HEK293 (cell line): ENCODE measurements around the gene MTR.

Experiments used
- CTCF ChIA-PET: fragments of 350-600 bp; formaldehyde crosslinking; extraction: SDS; loops from one replicate; lab custom pipeline; 2021; ENCODE audit warnings: antibody characterized with exemption; lab: Yijun Ruan, JAX
- POLR2A ChIA-PET: fragments of 300-600 bp; formaldehyde crosslinking; extraction: SDS; loops from one replicate; lab custom pipeline; 2020; ENCODE audit warnings: antibody characterized with exemption, inconsistent platforms; lab: Yijun Ruan, JAX
- H3K27ac ChIP-seq: fragments of 200-500 bp; sonication (Bioruptor generic); 2 replicates; pipeline ENCODE4 v1.5.1; 2014; ENCODE audit warnings: low read depth, low read length, control low read depth, inconsistent platforms; ENCODE audit errors: extremely low read depth
- H3K36me3 ChIP-seq, 2 experiments: fragments of 200-500 bp in 1 of 2; sonication (Bioruptor generic) in 1 of 2; 1 replicate in 1 of 2; 2 replicates in 1 of 2; pipeline ENCODE4 v1.5.1; 2014 to 2017; ENCODE audit warnings: inconsistent platforms in 2 of 2, low read length in 2 of 2; ENCODE audit not compliant: control insufficient read depth in 2 of 2, insufficient read depth in 1 of 2
- H3K4me1 ChIP-seq: fragments of 200-500 bp; sonication (Bioruptor generic); 2 replicates; pipeline ENCODE4 v1.5.1; 2014; ENCODE audit warnings: mild to moderate bottlenecking, low read length, inconsistent platforms; ENCODE audit not compliant: control insufficient read depth, insufficient read depth
- H3K4me3 ChIP-seq: 2 replicates; pipeline ENCODE4 v1.5.1; 2011; ENCODE audit warnings: low read depth, mild to moderate bottlenecking, control low read depth, low read length, moderate library complexity
- H3K9me3 ChIP-seq: fragments of 200-500 bp; sonication (Bioruptor generic); 2 replicates; pipeline ENCODE4 v1.5.1; 2014; ENCODE audit warnings: low read depth, low read length, inconsistent platforms; ENCODE audit not compliant: control insufficient read depth, insufficient read depth
- BCL11A ChIP-seq: fragments of 450-650 bp; formaldehyde crosslinking; IDR thresholded peaks from 2 replicates; pipeline ENCODE4 v1.5.1; 2016; ENCODE audit warnings: low read depth, missing biosample characterization, missing genetic modification characterization
- HOXA7 ChIP-seq: sonication (generic); formaldehyde crosslinking; IDR thresholded peaks from 2 replicates; pipeline ENCODE4 v1.8.1; 2022; ENCODE audit warnings: missing genetic modification reagents, borderline replicate concordance
- HOXC10 ChIP-seq: sonication (generic); formaldehyde crosslinking; IDR thresholded peaks from 2 replicates; pipeline ENCODE4 v1.8.1; 2023; ENCODE audit warnings: mild to moderate bottlenecking, missing genetic modification reagents
- MZF1 ChIP-seq: fragments of 450-650 bp; formaldehyde crosslinking; IDR thresholded peaks from 2 replicates; pipeline ENCODE4 v1.5.1; 2017; ENCODE audit warnings: missing biosample characterization, missing genetic modification characterization, borderline replicate concordance
- OSR2 ChIP-seq: fragments of 450-650 bp; formaldehyde crosslinking; IDR thresholded peaks from 2 replicates; pipeline ENCODE4 v1.5.1; 2016; ENCODE audit warnings: missing biosample characterization, missing genetic modification characterization
- YY2 ChIP-seq: fragments of 450-650 bp; formaldehyde crosslinking; IDR thresholded peaks from 2 replicates; pipeline ENCODE4 v1.5.1; 2016; ENCODE audit warnings: missing biosample characterization, missing genetic modification characterization
- ZBTB21 ChIP-seq: fragments of 450-650 bp; formaldehyde crosslinking; IDR thresholded peaks from 2 replicates; pipeline ENCODE4 v1.5.1; 2017; ENCODE audit warnings: missing biosample characterization, missing genetic modification characterization
- ZNF114 ChIP-seq: fragments of 450-650 bp; formaldehyde crosslinking; IDR thresholded peaks from 2 replicates; pipeline ENCODE4 v1.5.0; 2017; ENCODE audit warnings: missing biosample characterization, missing genetic modification characterization
- ZNF121 ChIP-seq: fragments of 450-650 bp; formaldehyde crosslinking; IDR thresholded peaks from 2 replicates; pipeline ENCODE4 v1.5.1; 2016; ENCODE audit warnings: missing biosample characterization, missing genetic modification characterization
- ZNF16 ChIP-seq: fragments of 450-650 bp; formaldehyde crosslinking; IDR thresholded peaks from 2 replicates; pipeline ENCODE4 v1.5.1; 2016; ENCODE audit warnings: low read depth, missing biosample characterization, missing genetic modification characterization
- ZNF292 ChIP-seq: fragments of 450-650 bp; formaldehyde crosslinking; IDR thresholded peaks from 2 replicates; pipeline ENCODE4 v1.5.1; 2016; ENCODE audit warnings: low read depth, missing biosample characterization, missing genetic modification characterization, borderline replicate concordance
- ZNF324 ChIP-seq: fragments of 450-650 bp; formaldehyde crosslinking; IDR thresholded peaks from 2 replicates; pipeline ENCODE4 v1.5.1; 2016; ENCODE audit warnings: missing biosample characterization, missing genetic modification characterization
- ZNF501 ChIP-seq: fragments of 450-650 bp; formaldehyde crosslinking; IDR thresholded peaks from 2 replicates; pipeline ENCODE4 v1.5.1; 2016; ENCODE audit warnings: missing biosample characterization, missing genetic modification characterization
- ZNF510 ChIP-seq: fragments of 450-650 bp; formaldehyde crosslinking; IDR thresholded peaks from 2 replicates; pipeline ENCODE4 v1.5.1; 2018; ENCODE audit warnings: mild to moderate bottlenecking, missing genetic modification characterization, missing biosample characterization; ENCODE audit not compliant: insufficient replicate concordance
- ZNF549 ChIP-seq: fragments of 450-650 bp; IDR thresholded peaks from 2 replicates; pipeline ENCODE4 v1.5.1; 2018; ENCODE audit warnings: missing biosample characterization, missing genetic modification characterization, mild to moderate bottlenecking, inconsistent platforms, moderate library complexity
- ZNF561 ChIP-seq: fragments of 450-650 bp; IDR thresholded peaks from 2 replicates; pipeline ENCODE4 v1.5.1; 2018; ENCODE audit warnings: missing biosample characterization, missing genetic modification characterization, borderline replicate concordance
- ZNF600 ChIP-seq: fragments of 450-650 bp; formaldehyde crosslinking; IDR thresholded peaks from 2 replicates; pipeline ENCODE4 v1.5.1; 2016; ENCODE audit warnings: missing biosample characterization, missing genetic modification characterization
- ZNF791 ChIP-seq: fragments of 450-650 bp; formaldehyde crosslinking; IDR thresholded peaks from 2 replicates; pipeline ENCODE4 v1.5.1; 2016; ENCODE audit warnings: missing biosample characterization, missing genetic modification characterization
- ZNF792 ChIP-seq: fragments of 450-650 bp; formaldehyde crosslinking; IDR thresholded peaks from 2 replicates; pipeline ENCODE4 v1.5.1; 2016; ENCODE audit warnings: missing biosample characterization, missing genetic modification characterization
- ZNF830 ChIP-seq: fragments of 450-650 bp; IDR thresholded peaks from 2 replicates; pipeline ENCODE4 v1.5.0; 2018; ENCODE audit warnings: missing biosample characterization, missing genetic modification characterization, low read depth, mild to moderate bottlenecking, moderate library complexity
- ZNF843 ChIP-seq: fragments of 450-650 bp; formaldehyde crosslinking; IDR thresholded peaks from 2 replicates; pipeline ENCODE4 v1.5.1; 2016; ENCODE audit warnings: missing biosample characterization, missing genetic modification characterization
- TF ChIP-seq, protein P1 (sequence below): fragments of 450-650 bp; formaldehyde crosslinking; IDR thresholded peaks from 2 replicates; pipeline ENCODE4 v1.5.1; 2016; ENCODE audit warnings: missing biosample characterization, missing genetic modification characterization
- TF ChIP-seq, protein P2 (sequence below): fragments of 450-650 bp; formaldehyde crosslinking; optimal IDR thresholded peaks from 2 replicates; pipeline ENCODE3; 2016; ENCODE audit warnings: missing biosample characterization, mild to moderate bottlenecking, missing genetic modification characterization
- TF ChIP-seq, protein P3 (sequence below): fragments of 450-650 bp; formaldehyde crosslinking; IDR thresholded peaks from 2 replicates; pipeline ENCODE4 v1.5.1; 2016; ENCODE audit warnings: missing biosample characterization, missing genetic modification characterization, borderline replicate concordance

The MTR gene

DNA sequence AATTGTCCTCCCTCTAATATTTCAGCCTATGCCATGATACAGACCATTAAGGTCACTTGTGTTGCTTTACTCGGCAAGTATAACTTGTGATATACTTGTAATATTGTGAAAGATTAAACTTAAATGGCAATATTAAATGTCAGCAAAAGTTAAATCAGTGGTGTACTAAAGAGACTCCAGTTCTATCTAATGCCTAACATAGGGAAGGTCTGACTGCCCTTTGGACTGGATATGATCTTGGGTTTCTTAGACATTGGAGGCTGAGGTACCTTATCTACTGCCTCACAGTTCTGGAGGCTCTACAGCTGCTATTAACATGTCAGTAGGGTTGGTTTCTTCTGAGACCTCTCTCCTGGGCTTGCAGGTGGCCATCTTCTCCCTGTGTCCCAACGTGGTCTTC lies 119.3 kb downstream of the MTR start (continued):
- TF ChIP-seq ZNF792 (no peak), ZNF324 (no peak), ZNF292 (tag by site-specific recombination) (no peak), BCL11A (tag by site-specific recombination) (no peak), ZNF600 (tag by site-specific recombination) (no peak), ZNF830 (tag by site-specific recombination) (no peak), ZNF114 (tag by site-specific recombination) (no peak)
- TF ChIP-seq, protein P1, sequence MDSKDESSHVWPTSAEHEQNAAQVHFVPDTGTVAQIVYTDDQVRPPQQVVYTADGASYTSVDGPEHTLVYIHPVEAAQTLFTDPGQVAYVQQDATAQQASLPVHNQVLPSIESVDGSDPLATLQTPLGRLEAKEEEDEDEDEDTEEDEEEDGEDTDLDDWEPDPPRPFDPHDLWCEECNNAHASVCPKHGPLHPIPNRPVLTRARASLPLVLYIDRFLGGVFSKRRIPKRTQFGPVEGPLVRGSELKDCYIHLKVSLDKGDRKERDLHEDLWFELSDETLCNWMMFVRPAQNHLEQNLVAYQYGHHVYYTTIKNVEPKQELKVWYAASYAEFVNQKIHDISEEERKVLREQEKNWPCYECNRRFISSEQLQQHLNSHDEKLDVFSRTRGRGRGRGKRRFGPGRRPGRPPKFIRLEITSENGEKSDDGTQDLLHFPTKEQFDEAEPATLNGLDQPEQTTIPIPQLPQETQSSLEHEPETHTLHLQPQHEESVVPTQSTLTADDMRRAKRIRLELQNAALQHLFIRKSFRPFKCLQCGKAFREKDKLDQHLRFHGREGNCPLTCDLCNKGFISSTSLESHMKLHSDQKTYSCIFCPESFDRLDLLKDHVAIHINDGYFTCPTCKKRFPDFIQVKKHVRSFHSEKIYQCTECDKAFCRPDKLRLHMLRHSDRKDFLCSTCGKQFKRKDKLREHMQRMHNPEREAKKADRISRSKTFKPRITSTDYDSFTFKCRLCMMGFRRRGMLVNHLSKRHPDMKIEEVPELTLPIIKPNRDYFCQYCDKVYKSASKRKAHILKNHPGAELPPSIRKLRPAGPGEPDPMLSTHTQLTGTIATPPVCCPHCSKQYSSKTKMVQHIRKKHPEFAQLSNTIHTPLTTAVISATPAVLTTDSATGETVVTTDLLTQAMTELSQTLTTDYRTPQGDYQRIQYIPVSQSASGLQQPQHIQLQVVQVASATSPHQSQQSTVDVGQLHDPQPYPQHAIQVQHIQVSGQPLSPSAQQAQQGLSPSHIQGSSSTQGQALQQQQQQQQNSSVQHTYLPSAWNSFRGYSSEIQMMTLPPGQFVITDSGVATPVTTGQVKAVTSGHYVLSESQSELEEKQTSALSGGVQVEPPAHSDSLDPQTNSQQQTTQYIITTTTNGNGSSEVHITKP (tag by site-specific recombination) = no peak

DNA sequence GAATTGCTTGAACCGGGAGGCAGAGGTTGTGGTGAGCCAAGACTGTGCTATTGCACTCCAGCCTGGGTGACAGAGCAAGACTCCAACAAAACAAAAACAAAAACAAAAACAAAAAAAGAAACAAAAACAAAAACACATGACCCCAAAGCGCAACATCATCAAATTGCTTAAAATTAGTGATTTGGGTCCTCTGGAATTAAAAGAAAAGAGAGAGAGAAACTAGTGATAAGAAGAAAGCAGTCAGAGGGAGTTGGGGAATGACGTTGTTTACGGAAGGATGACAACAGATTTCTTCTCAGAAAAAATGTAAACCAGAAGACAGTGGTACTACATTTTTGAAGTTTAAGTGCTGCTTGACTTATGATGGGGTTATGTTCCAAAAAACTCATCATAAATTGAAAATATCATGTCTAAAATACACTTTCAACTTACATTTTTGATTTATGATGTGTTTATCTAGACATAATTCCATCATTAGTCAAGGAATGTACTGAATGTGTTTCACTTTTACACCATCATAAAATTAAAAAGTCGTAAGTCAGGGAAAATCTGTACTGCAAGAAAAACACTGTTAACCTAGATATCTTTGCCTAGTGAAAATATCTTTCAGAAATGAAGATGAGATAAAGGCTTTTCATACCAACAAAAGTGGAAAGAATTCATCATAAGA lies 121.2 kb downstream of the MTR start:
- H3K4me1 ChIP-seq = no peaks in the 10 kb centered on the region
- no peak overlapping the region for H3K4me3 ChIP-seq
- no peaks in the 10 kb centered on the region for H3K36me3 ChIP-seq
- ChIA-PET POLR2A (no interaction called here), CTCF (interaction anchor here (0.6 kb wide), 1 partner anchor 300 kb away, joined by 4 read pairs; no protein-coding TSS in a partner anchor)
- no peak for TF ChIP-seq HOXA7 (CRISPR knock-in tag)
- TF ChIP-seq YY2 (tag by site-specific recombination) = no peak
- no peak for TF ChIP-seq ZNF510
- no peak for TF ChIP-seq ZNF843
- no peak for TF ChIP-seq ZNF791
- TF ChIP-seq, protein P2, sequence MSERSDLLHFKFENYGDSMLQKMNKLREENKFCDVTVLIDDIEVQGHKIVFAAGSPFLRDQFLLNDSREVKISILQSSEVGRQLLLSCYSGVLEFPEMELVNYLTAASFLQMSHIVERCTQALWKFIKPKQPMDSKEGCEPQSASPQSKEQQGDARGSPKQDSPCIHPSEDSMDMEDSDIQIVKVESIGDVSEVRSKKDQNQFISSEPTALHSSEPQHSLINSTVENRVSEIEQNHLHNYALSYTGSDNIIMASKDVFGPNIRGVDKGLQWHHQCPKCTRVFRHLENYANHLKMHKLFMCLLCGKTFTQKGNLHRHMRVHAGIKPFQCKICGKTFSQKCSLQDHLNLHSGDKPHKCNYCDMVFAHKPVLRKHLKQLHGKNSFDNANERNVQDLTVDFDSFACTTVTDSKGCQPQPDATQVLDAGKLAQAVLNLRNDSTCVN (tag by site-specific recombination) = no peak
- no peak for TF ChIP-seq MZF1
- TF ChIP-seq HOXC10 (CRISPR knock-in tag) = no peak
- TF ChIP-seq ZNF561 (tag by site-specific recombination) = no peak
- TF ChIP-seq OSR2 (tag by site-specific recombination) = no peak
- TF ChIP-seq ZNF121 (tag by site-specific recombination) = no peak
- TF ChIP-seq ZNF549 (tag by site-specific recombination) = no peak
- TF ChIP-seq ZNF16 (tag by site-specific recombination) = no peak
- no peak for TF ChIP-seq ZNF501 (tag by site-specific recombination)
- TF ChIP-seq, protein P3, sequence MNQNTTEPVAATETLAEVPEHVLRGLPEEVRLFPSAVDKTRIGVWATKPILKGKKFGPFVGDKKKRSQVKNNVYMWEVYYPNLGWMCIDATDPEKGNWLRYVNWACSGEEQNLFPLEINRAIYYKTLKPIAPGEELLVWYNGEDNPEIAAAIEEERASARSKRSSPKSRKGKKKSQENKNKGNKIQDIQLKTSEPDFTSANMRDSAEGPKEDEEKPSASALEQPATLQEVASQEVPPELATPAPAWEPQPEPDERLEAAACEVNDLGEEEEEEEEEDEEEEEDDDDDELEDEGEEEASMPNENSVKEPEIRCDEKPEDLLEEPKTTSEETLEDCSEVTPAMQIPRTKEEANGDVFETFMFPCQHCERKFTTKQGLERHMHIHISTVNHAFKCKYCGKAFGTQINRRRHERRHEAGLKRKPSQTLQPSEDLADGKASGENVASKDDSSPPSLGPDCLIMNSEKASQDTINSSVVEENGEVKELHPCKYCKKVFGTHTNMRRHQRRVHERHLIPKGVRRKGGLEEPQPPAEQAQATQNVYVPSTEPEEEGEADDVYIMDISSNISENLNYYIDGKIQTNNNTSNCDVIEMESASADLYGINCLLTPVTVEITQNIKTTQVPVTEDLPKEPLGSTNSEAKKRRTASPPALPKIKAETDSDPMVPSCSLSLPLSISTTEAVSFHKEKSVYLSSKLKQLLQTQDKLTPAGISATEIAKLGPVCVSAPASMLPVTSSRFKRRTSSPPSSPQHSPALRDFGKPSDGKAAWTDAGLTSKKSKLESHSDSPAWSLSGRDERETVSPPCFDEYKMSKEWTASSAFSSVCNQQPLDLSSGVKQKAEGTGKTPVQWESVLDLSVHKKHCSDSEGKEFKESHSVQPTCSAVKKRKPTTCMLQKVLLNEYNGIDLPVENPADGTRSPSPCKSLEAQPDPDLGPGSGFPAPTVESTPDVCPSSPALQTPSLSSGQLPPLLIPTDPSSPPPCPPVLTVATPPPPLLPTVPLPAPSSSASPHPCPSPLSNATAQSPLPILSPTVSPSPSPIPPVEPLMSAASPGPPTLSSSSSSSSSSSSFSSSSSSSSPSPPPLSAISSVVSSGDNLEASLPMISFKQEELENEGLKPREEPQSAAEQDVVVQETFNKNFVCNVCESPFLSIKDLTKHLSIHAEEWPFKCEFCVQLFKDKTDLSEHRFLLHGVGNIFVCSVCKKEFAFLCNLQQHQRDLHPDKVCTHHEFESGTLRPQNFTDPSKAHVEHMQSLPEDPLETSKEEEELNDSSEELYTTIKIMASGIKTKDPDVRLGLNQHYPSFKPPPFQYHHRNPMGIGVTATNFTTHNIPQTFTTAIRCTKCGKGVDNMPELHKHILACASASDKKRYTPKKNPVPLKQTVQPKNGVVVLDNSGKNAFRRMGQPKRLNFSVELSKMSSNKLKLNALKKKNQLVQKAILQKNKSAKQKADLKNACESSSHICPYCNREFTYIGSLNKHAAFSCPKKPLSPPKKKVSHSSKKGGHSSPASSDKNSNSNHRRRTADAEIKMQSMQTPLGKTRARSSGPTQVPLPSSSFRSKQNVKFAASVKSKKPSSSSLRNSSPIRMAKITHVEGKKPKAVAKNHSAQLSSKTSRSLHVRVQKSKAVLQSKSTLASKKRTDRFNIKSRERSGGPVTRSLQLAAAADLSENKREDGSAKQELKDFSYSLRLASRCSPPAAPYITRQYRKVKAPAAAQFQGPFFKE (tag by site-specific recombination) = no peak
- no peak for TF ChIP-seq ZBTB21 (tag by site-specific recombination)
- no peaks in the 10 kb centered on the region for H3K9me3 ChIP-seq
- no peak overlapping the region for H3K27ac ChIP-seq
